Activated T-cell treated with anti-CD3 and anti-CD28 coated beads, Interleukin-2, amount 50 U/mL, for 4 hours (primary cell): Measurements from ENCODE around the gene ICA1. TPM values are rescaled to one million over a fixed set of nuclear protein-coding genes. Genes with fewer than 3 reads are reported as not detected.

Source experiments
- ATAC-seq, 2 donors: fragments of 200-7000 bp; cut with Tn5 transposase; one replicate each; pipeline ENCODE4 v1.10.0; 2021
- DNase-seq: peaks from one replicate; pipeline ENCODE4 v3.0.0-alpha.2; 2020
- H3K27me3 Mint-ChIP-seq: one replicate; pipeline ENCODE4 v1.8.0; 2021; ENCODE audit warnings: low read depth, mixed read lengths
- H3K36me3 Mint-ChIP-seq: one replicate; pipeline ENCODE4 v1.8.0; 2022; ENCODE audit warnings: mixed read lengths; ENCODE audit not compliant: insufficient read depth
- H3K4me1 Mint-ChIP-seq: one replicate; pipeline ENCODE4 v1.8.0; 2021; ENCODE audit warnings: low read depth, mixed read lengths
- H3K4me3 Mint-ChIP-seq: one replicate; pipeline ENCODE4 v1.8.0; 2021; ENCODE audit warnings: mild to moderate bottlenecking, moderate library complexity, mixed read lengths
- H3K9me3 Mint-ChIP-seq: one replicate; pipeline ENCODE4 v1.8.0; 2021; ENCODE audit warnings: mixed read lengths
- total RNA-seq, 3 donors: library from RNA; stranded (reverse); gene quantifications; one replicate each; pipeline ENCODE4 v1.2.1, GENCODE V29; 2021

The ICA1 gene
- total RNA-seq, 3 donors from 2014 or later = 0.18 to 0.41 (median 0.32) TPM

DNA sequence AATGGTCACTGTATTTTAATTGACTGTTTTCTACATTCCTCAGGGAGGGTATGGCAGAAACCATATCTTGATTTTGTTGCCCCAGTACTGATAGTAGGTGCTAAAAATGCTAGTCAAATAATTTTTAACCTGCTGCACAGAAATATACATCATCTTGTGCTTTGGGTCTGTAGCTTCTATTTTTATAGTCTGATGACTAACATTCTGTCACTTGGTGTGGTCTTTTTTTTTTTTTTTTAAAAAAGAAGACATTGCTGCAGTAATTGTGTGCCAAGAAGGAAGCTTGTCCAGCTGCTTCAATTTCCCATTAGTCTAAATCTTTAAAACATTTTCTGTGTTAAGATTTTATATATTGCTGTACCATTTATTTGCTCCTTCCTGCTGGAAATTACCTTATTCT lies 83.6 kb downstream of the ICA1 start:
- ATAC-seq (no peak), DNase-seq (no peak)
- H3K27me3 Mint-ChIP-seq = no peaks in the 10 kb centered on the region
- H3K4me3 Mint-ChIP-seq = peak overlapping the region; percentile 73
- peaks cover 4% of the 10 kb centered on the region for H3K9me3 Mint-ChIP-seq
- no peaks in the 10 kb centered on the region for H3K36me3 Mint-ChIP-seq
- peaks cover 55% of the 10 kb centered on the region for H3K4me1 Mint-ChIP-seq

DNA sequence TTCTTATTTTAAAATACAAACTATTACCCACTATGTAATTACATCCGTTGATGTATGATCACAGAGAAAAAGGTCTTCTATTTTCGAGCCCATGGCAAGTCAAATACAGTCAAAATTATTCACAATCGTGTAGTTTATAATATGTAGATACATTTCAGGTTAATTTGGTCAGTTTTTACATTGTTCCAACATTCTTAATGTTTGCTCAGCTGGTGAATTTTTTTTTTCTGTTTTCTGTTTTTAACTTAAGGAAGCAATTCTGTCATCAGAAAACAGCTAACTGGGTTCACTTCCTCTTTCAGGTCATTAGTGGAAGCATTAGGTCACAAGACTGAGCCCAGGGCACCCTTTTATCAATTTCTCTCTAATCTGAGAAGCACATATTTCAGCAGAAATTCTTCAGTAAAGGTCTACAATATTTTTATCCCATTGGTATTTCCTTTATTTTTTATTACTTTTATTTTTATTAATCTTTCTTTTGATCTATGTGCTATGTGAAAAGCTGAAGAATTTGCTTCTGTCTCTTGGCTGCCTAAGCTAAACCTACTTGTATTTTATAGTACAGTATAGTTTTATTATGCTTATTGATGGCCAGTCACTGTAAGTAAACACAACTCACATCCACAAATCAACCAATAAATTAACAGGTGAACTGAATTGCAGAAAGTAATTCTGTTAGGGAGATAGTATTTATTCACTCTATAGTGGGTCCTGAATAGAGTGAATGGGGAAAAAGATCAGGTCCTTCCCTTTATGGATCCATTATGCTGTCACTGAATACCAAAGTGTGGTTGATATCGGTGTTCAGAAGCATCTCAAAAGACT lies 84.6 kb downstream of the ICA1 start:
- H3K4me3 Mint-ChIP-seq = peak overlapping the region; percentile 68
- no peaks in the 10 kb centered on the region for H3K36me3 Mint-ChIP-seq
- DNase-seq (no peak), ATAC-seq (no peak)
- peaks cover 55% of the 10 kb centered on the region for H3K4me1 Mint-ChIP-seq
- peaks cover 4% of the 10 kb centered on the region for H3K9me3 Mint-ChIP-seq
- no peaks in the 10 kb centered on the region for H3K27me3 Mint-ChIP-seq

DNA sequence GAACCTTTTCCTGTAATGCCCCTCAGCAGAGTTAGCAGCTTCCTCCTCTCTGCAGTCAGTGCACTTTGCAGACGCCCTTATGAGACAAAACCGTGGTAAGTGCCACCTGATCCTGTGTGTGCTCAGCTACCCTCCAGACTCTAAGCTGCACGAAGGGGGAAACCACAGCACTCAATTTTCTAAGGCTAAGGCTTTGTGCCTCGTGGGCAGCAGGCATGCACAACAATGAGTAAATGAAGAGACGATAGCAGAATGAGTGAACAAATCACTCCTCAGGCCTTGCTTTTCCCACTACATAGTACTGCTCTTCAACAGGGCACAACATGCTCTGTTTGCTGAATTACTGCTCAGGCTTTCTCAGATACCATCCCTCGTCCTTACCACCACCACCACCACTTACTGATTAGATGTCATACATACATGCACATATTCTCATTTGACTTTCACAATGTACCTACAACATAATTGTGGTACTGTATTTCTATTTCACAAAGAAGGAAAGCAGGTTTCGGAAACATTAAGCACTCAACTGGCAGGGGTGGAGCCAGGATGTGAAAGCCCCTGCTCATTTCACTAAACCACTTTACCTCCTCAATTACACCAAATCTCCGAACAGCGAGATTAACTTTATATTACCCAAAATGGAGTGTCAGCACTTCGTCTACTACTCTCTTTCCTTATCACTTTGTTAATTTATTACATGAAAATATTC lies 85.4 kb downstream of the ICA1 start:
- Mint-ChIP-seq H3K9me3 (peaks cover 4% of the 10 kb centered on the region), H3K4me3 (peak overlapping the region; percentile 68), H3K36me3 (no peaks in the 10 kb centered on the region), H3K4me1 (peaks cover 55% of the 10 kb centered on the region), H3K27me3 (no peaks in the 10 kb centered on the region)
- DNase-seq (peak; percentile 42), ATAC-seq (peak; percentile 88)

DNA sequence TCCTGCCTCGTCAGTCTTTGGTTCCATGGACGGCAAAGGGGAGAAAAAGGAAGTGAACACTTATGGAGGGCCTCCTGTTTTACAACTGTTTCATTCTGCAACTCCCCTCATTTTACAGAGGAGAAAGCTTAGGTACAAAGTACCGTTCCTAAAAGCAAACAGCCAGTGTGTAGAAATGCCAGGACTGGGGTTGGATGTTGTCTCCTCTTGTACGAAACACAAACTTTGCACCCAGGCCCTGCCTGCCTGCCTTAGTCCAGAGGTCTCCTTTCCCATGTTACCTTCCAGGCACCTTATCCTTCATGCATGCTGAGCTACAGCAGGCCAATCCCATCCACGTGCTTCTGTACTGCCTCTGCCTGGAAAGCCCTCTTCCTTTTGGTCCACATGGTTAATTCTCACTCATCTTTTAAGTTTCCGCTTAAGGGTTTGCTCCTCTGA lies 86.0 kb downstream of the ICA1 start:
- ATAC-seq (no peak), DNase-seq (no peak)
- Mint-ChIP-seq H3K4me1 (peaks cover 55% of the 10 kb centered on the region), H3K27me3 (no peaks in the 10 kb centered on the region), H3K9me3 (peaks cover 4% of the 10 kb centered on the region), H3K4me3 (peak overlapping the region; percentile 68), H3K36me3 (no peaks in the 10 kb centered on the region)

DNA sequence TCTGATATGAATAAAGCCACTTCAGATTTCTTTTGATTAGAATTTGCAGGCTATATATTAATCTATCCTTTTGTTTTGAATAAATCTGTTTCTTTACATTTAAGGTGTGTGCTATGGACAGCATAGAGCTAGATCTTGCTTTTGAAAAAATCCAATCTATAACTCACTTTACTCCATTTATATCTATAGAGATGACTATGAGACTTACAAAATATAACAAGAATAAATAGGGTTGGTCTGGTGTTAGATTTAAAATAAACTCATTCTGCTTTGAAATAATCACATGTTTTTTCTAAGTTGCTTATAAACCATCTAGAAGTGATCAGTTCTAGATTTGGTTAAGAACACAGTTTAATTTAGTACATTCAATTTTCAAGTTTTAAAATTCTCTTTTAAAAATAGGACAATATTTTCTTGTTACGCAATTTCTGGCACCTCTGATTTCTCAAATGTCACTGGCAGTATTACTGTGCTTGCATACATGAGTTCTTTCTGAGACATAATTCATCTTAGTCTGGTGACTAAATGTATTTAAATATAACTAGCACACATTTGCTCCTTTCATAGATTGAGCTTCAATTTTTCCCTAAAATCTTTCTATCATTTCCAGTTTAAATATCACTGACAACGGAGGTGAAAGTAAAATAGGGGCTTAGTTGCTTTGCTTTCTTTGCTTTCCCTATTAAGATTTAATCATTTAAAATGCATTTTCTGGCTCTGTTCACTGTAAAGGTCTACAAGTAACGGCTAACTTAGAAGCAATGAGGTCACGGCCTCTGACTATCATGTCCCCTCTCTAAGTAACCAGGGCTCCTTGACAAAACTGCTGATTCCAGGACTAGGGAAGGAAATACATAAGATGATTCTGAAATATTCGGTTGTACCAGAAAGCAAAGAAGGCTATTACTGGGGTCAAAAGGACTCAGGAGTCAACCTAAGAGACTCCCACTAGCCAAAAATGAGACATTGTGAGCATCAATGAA lies 89.3 kb downstream of the ICA1 start:
- no peak for ATAC-seq
- H3K4me3 Mint-ChIP-seq = no peak overlapping the region
- H3K36me3 Mint-ChIP-seq = no peaks in the 10 kb centered on the region
- no peaks in the 10 kb centered on the region for H3K27me3 Mint-ChIP-seq
- DNase-seq = no peak
- peaks cover 38% of the 10 kb centered on the region for H3K4me1 Mint-ChIP-seq
- H3K9me3 Mint-ChIP-seq = no peaks in the 10 kb centered on the region

DNA sequence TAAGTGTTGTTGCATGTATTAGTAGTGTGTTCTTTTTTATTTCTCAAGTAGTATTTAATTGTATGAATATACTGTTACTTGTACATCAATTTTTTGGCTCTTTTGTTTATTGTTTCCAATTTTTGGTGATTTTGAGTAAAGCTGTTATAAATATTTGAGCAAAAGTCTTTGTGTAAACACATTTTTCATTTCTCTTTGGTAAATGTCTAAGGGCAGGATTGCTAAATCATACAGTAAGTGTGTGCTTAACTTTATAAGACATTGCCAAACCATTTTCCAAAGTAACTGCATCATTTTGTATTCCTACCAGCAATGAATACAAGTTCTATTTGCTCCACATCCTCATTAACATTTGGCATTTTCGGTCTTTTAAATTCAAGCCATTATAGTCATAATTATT lies 92.8 kb downstream of the ICA1 start:
- H3K4me3 Mint-ChIP-seq = no peak overlapping the region
- no peak for ATAC-seq

DNA sequence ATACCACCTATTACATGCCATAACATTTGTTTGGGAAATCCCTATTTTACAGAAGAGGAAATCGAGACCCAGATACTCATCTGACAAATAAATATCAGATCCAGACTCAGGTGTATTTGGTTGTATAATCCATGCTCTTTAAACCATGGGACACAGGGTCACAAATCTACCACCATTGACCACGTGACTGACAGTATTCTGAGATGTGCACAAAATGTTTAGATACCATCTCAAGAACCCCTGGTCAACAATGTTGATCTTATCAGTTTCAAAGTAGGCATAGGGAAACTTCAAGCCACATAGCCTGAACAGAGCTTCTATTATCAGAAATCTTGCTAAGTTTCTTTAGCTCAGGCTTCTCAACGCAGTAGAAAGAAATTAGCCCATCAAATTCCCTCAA lies 93.6 kb downstream of the ICA1 start:
- H3K9me3 Mint-ChIP-seq = no peaks in the 10 kb centered on the region
- no peaks in the 10 kb centered on the region for H3K4me1 Mint-ChIP-seq
- no peaks in the 10 kb centered on the region for H3K36me3 Mint-ChIP-seq
- DNase-seq (no peak), ATAC-seq (no peak)
- no peak overlapping the region for H3K4me3 Mint-ChIP-seq
- no peaks in the 10 kb centered on the region for H3K27me3 Mint-ChIP-seq

More for the DNA sequence above, 92.8 kb downstream of the ICA1 start:
- no peaks in the 10 kb centered on the region for H3K36me3 Mint-ChIP-seq
- no peaks in the 10 kb centered on the region for H3K9me3 Mint-ChIP-seq
- H3K4me1 Mint-ChIP-seq = peaks cover 5% of the 10 kb centered on the region
- H3K27me3 Mint-ChIP-seq = no peaks in the 10 kb centered on the region
- DNase-seq = no peak

DNA sequence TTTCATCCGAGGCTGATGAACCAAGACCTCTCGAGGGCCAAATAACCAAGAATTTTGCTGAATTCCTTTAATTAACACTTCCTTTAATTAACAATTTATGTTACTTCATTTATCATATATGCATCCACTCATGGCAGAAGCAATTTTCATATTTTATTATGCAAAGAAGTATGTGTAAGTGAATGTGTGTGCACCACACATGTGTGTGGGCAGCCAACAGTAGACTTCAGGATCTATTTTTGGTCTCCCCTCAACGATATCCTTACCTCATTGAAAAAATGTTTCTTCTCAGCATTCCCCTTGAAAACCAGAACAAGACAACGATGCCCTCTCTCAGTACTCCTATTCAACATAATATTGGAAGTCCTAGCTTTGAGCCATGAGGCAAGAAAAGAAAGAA lies 96.8 kb downstream of the ICA1 start:
- Mint-ChIP-seq H3K4me1 (no peaks in the 10 kb centered on the region), H3K36me3 (no peaks in the 10 kb centered on the region), H3K27me3 (no peaks in the 10 kb centered on the region), H3K4me3 (no peak overlapping the region), H3K9me3 (no peaks in the 10 kb centered on the region)
- ATAC-seq (no peak), DNase-seq (no peak)

DNA sequence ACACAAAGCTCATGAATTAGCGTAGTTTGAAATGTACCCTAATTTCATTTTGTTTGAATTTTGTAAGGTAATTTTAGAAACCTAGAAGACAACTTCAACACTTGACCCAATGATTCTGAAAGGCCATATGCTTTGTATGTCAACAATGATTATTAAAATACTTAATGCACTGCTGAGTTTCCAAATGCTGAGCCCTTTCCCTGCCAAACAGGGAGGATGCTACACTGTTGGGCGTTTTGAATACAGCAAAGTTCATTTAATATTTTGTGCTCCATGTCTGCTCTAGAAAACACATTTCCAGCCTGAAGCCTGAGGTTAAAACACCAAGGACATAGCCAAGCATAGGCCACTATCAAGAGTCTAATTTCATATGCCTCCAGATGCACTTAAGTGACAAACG lies 99.8 kb downstream of the ICA1 start:
- no peaks in the 10 kb centered on the region for H3K4me1 Mint-ChIP-seq
- H3K9me3 Mint-ChIP-seq = no peaks in the 10 kb centered on the region
- ATAC-seq (no peak), DNase-seq (no peak)
- H3K36me3 Mint-ChIP-seq = no peaks in the 10 kb centered on the region
- no peak overlapping the region for H3K4me3 Mint-ChIP-seq
- H3K27me3 Mint-ChIP-seq = no peaks in the 10 kb centered on the region

DNA sequence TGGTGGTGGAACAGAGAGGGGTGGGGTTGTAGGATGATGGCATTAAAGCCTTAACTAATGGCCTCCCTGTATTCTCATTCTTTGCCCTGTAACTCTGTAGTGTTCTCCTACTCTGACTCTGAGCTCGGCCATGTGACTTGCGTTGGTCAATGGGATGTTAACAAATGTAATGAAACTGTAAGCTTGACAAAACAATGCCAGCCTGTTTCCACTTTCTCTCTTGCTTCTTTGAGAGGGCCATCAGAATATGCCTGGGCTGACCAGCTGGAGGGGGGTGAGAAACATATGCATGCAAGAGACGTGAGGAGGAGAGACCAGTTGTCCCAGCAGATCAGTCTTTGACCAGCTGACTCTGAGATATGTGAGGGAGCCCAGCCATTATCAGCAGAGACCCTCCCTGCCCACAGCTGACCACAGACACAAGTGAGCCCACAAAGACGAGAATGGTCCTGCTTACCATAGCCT lies 100.6 kb downstream of the ICA1 start:
- no peak overlapping the region for H3K4me3 Mint-ChIP-seq
- H3K36me3 Mint-ChIP-seq = no peaks in the 10 kb centered on the region
- H3K27me3 Mint-ChIP-seq = no peaks in the 10 kb centered on the region
- DNase-seq = no peak
- no peaks in the 10 kb centered on the region for H3K9me3 Mint-ChIP-seq
- no peak for ATAC-seq
- no peaks in the 10 kb centered on the region for H3K4me1 Mint-ChIP-seq

DNA sequence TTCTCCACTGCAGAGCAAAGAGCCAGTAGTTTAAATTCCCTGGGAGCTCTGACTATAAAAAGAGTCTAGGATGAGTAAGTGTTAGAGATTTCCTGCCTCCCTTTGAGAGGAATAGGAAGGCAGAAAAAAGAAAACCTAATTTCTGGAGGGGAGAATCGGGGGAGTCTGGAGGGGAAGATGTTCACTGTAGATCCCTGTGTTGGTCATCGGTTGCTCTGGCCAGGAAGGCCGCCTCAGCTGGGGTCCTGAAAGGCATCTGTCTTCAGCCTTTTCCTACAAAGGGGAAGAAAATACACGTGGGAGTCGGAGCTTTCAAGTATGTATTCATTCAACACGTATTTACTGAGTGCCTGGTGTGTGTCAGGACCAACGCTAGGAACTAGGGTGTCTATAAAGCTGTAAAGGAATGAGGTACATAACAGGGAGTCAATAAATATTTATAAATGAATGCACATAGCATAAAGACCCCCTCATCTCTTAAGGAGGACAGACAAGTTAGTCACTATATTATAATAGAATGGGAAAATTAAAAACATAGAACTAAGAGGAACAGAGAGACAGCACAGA lies 101.1 kb downstream of the ICA1 start:
- no peak for DNase-seq
- Mint-ChIP-seq H3K36me3 (no peaks in the 10 kb centered on the region), H3K4me1 (no peaks in the 10 kb centered on the region), H3K4me3 (no peak overlapping the region), H3K9me3 (no peaks in the 10 kb centered on the region), H3K27me3 (no peaks in the 10 kb centered on the region)
- no peak for ATAC-seq

DNA sequence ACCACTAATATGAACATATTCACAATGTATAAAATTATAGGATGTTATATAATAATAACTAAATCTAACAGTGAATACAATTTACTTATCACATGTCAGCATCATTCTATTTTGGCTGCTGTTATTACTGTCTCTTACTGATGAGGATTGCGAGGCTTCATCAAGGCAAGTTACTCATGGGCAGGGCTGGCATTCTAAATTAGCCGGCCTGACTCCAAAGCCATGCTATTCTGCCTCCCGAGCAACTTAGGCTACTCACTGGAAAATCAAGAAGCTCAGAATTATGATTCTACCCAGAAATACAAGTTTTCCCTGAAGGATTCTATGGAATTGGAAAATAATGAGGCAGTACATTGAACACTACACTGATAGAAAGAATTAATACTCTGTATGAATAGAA lies 101.7 kb downstream of the ICA1 start:
- H3K4me1 Mint-ChIP-seq = peaks cover 1% of the 10 kb centered on the region
- no peak overlapping the region for H3K4me3 Mint-ChIP-seq
- H3K9me3 Mint-ChIP-seq = no peaks in the 10 kb centered on the region
- ATAC-seq (no peak), DNase-seq (no peak)
- H3K36me3 Mint-ChIP-seq = no peaks in the 10 kb centered on the region
- H3K27me3 Mint-ChIP-seq = no peaks in the 10 kb centered on the region

DNA sequence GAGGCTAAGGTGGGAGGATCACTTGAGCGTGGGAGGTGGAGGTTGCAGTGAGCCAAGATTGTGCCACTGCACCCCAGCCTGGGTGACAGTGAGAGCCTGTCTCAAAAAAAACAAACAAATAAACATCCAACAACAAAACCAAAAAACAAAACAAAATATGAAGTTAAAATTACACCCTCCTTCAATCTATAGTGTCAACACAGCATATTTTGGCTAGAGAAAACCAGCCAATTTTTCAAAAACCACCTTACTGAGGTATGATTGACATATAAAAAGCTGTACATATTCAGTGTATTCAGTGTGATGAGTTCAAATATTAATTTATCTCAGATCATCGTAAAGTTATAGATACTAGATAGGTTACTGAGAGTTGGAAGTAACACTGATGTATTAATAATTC lies 102.4 kb downstream of the ICA1 start:
- Mint-ChIP-seq H3K4me3 (no peak overlapping the region), H3K36me3 (no peaks in the 10 kb centered on the region), H3K9me3 (no peaks in the 10 kb centered on the region), H3K4me1 (peaks cover 3% of the 10 kb centered on the region), H3K27me3 (no peaks in the 10 kb centered on the region)
- DNase-seq (no peak), ATAC-seq (no peak)

DNA sequence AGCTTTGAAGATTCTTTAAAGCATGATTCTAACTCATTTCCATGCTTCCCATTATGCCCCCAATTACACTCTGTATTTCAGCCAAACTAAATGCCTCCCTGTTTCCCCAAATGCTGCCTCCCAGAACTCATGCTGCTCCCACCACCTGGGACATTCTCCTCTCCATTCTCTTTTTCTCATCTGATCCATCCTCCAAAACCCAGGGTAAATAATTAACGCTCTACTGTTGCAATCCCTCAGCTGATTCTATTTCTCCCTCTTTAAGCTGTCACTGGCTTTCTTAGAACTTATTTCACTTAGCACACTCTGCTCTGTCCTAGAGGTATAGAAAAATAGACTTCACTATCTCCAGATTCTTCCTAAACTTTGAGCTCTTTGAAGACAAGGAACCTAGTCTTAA lies 104.7 kb downstream of the ICA1 start:
- H3K4me3 Mint-ChIP-seq = no peak overlapping the region
- DNase-seq (no peak), ATAC-seq (no peak)
- no peaks in the 10 kb centered on the region for H3K36me3 Mint-ChIP-seq
- peaks cover 7% of the 10 kb centered on the region for H3K4me1 Mint-ChIP-seq
- no peaks in the 10 kb centered on the region for H3K27me3 Mint-ChIP-seq
- no peaks in the 10 kb centered on the region for H3K9me3 Mint-ChIP-seq
